HepG2 (cell line): ENCODE measurements around the gene METTL6. TPM values are rescaled to one million over a fixed set of nuclear protein-coding genes. Genes with fewer than 3 reads are reported as not detected.

ENCODE experiments used
- HNF4A ChIP-seq: sonication (generic); formaldehyde crosslinking; IDR thresholded peaks from 2 replicates; pipeline ENCODE4 v1.4.0; 2020; ENCODE audit warnings: missing genetic modification reagents
- PHF5A ChIP-seq: IDR thresholded peaks from one replicate; pipeline ENCODE4 v1.6.1; 2018; ENCODE audit warnings: low read depth, missing genetic modification reagents; ENCODE audit not compliant: unreplicated experiment
- ZFP36L1 ChIP-seq: sonication (generic); formaldehyde crosslinking; IDR thresholded peaks from 2 replicates; pipeline ENCODE4 v1.8.0; 2022; ENCODE audit warnings: mild to moderate bottlenecking, missing genetic modification reagents, moderate library complexity
- ZNF253 ChIP-seq: sonication (generic); formaldehyde crosslinking; IDR thresholded peaks from 2 replicates; pipeline ENCODE4 v1.8.0; 2022; ENCODE audit warnings: mild to moderate bottlenecking, missing genetic modification reagents, borderline replicate concordance
- ZNF343 ChIP-seq: sonication (generic); formaldehyde crosslinking; IDR thresholded peaks from 2 replicates; pipeline ENCODE4 v1.4.0; 2020; ENCODE audit warnings: mild to moderate bottlenecking, missing genetic modification reagents
- ZNF501 ChIP-seq: sonication (generic); formaldehyde crosslinking; IDR thresholded peaks from 2 replicates; pipeline ENCODE4 v1.5.1; 2020; ENCODE audit warnings: mild to moderate bottlenecking, moderate library complexity, missing genetic modification reagents
- ZNF563 ChIP-seq: sonication (generic); formaldehyde crosslinking; IDR thresholded peaks from 2 replicates; pipeline ENCODE4 v1.8.0; 2022; ENCODE audit warnings: mild to moderate bottlenecking, moderate library complexity, missing genetic modification reagents
- polyA plus RNA-seq, 8 experiments: library from polyadenylated mRNA; depleted of rRNA in 3 of 8; stranded (reverse) in 7 of 8; unstranded in 1 of 8; fragments of >200 nt; fragmentation: Illumina TruSeq in 4 of 8; extraction: Trizol in 4 of 8; gene quantifications; 2 replicates each; pipeline versions ENCODE4 v1.2.1 to v1.2.3, GENCODE V29; 2011 to 2016; ENCODE audit warnings: low read depth in 4 of 8, missing spikeins in 1 of 8, mixed read lengths in 1 of 8; ENCODE audit not compliant: insufficient read depth in 1 of 8
- total RNA-seq, 5 experiments: library from RNA; depleted of rRNA; stranded (reverse); fragments of >200 nt; fragmentation: Illumina TruSeq; extraction: Trizol; gene quantifications; 2 replicates each; pipeline ENCODE4 v1.2.3, GENCODE V29; 2016; ENCODE audit warnings: low read depth in 1 of 5
- TF ChIP-seq, protein P1 (sequence below): sonication (generic); formaldehyde crosslinking; IDR thresholded peaks from 2 replicates; pipeline ENCODE4 v1.8.1; 2022; ENCODE audit warnings: low read depth, mild to moderate bottlenecking, missing genetic modification reagents
- TF ChIP-seq, protein P2 (sequence below): sonication (generic); formaldehyde crosslinking; IDR thresholded peaks from 2 replicates; pipeline ENCODE4 v1.4.0; 2020; ENCODE audit warnings: missing genetic modification reagents
- TF ChIP-seq, protein P3 (sequence below): sonication (generic); formaldehyde crosslinking; IDR thresholded peaks from 2 replicates; pipeline ENCODE4 v1.4.0; 2020; ENCODE audit warnings: missing genetic modification reagents
- TF ChIP-seq, protein P4 (sequence below): sonication (generic); formaldehyde crosslinking; IDR thresholded peaks from 2 replicates; pipeline ENCODE4 v1.4.0; 2020; ENCODE audit warnings: missing genetic modification reagents, borderline replicate concordance
- TF ChIP-seq, protein P5 (sequence below): sonication (generic); formaldehyde crosslinking; conservative IDR thresholded peaks from 2 replicates; pipeline ENCODE4 v1.4.0; 2020; ENCODE audit warnings: missing genetic modification reagents

Gene METTL6
- total and polyA plus RNA-seq, 2 of the 13 experiments (the other 11 are each of a cell fraction or from before 2014, with no cell fraction given): 17.2 to 29.4 TPM

DNA sequence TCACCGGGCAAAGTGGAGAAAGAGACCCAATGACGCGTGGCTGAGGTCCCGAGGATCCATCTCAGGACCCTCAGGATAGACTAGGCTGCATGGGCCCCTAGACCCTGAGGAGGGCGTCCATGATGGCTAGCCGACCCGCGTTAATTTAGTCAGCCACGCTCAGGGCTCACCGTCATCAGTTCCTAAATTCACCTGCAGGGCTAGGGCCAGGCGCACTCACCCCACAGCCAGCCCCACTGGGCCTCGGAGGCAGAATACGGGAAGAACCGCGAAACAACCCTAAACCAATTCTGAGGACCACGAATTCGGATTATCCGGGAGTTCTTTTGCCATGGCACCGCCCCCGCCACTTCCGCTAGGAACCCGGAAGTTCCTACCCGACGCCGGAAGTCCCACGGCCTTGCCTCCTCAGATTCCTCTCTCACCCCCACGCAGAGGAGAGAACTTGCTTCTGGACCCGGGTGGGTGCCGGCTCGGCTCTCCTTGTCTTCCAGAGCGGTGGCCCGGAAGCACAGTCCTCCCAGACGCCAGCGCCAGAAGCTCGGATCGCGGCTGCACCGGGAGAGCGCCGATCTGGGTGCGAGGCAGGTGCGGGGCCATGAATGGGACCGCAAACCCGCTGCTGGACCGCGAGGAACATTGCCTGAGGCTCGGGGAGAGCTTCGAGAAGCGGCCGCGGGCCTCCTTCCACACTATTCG, at the start of gene METTL6, which contains the start of gene EAF1 (continued):
- TF ChIP-seq, protein P1, sequence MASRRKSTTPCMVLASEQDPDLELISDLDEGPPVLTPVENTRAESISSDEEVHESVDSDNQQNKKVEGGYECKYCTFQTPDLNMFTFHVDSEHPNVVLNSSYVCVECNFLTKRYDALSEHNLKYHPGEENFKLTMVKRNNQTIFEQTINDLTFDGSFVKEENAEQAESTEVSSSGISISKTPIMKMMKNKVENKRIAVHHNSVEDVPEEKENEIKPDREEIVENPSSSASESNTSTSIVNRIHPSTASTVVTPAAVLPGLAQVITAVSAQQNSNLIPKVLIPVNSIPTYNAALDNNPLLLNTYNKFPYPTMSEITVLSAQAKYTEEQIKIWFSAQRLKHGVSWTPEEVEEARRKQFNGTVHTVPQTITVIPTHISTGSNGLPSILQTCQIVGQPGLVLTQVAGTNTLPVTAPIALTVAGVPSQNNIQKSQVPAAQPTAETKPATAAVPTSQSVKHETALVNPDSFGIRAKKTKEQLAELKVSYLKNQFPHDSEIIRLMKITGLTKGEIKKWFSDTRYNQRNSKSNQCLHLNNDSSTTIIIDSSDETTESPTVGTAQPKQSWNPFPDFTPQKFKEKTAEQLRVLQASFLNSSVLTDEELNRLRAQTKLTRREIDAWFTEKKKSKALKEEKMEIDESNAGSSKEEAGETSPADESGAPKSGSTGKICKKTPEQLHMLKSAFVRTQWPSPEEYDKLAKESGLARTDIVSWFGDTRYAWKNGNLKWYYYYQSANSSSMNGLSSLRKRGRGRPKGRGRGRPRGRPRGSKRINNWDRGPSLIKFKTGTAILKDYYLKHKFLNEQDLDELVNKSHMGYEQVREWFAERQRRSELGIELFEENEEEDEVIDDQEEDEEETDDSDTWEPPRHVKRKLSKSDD (CRISPR knock-in tag): no peak
- TF ChIP-seq ZFP36L1 (CRISPR knock-in tag): no peak
- no peak for TF ChIP-seq ZNF253 (CRISPR knock-in tag)
- no peak for TF ChIP-seq PHF5A (CRISPR knock-in tag)
- TF ChIP-seq, protein P2, sequence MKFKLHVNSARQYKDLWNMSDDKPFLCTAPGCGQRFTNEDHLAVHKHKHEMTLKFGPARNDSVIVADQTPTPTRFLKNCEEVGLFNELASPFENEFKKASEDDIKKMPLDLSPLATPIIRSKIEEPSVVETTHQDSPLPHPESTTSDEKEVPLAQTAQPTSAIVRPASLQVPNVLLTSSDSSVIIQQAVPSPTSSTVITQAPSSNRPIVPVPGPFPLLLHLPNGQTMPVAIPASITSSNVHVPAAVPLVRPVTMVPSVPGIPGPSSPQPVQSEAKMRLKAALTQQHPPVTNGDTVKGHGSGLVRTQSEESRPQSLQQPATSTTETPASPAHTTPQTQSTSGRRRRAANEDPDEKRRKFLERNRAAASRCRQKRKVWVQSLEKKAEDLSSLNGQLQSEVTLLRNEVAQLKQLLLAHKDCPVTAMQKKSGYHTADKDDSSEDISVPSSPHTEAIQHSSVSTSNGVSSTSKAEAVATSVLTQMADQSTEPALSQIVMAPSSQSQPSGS (CRISPR knock-in tag): peak; percentile 46; the same call in 1 of the 2 replicates
- no peak for TF ChIP-seq ZNF563 (CRISPR knock-in tag)
- TF ChIP-seq, protein P3, sequence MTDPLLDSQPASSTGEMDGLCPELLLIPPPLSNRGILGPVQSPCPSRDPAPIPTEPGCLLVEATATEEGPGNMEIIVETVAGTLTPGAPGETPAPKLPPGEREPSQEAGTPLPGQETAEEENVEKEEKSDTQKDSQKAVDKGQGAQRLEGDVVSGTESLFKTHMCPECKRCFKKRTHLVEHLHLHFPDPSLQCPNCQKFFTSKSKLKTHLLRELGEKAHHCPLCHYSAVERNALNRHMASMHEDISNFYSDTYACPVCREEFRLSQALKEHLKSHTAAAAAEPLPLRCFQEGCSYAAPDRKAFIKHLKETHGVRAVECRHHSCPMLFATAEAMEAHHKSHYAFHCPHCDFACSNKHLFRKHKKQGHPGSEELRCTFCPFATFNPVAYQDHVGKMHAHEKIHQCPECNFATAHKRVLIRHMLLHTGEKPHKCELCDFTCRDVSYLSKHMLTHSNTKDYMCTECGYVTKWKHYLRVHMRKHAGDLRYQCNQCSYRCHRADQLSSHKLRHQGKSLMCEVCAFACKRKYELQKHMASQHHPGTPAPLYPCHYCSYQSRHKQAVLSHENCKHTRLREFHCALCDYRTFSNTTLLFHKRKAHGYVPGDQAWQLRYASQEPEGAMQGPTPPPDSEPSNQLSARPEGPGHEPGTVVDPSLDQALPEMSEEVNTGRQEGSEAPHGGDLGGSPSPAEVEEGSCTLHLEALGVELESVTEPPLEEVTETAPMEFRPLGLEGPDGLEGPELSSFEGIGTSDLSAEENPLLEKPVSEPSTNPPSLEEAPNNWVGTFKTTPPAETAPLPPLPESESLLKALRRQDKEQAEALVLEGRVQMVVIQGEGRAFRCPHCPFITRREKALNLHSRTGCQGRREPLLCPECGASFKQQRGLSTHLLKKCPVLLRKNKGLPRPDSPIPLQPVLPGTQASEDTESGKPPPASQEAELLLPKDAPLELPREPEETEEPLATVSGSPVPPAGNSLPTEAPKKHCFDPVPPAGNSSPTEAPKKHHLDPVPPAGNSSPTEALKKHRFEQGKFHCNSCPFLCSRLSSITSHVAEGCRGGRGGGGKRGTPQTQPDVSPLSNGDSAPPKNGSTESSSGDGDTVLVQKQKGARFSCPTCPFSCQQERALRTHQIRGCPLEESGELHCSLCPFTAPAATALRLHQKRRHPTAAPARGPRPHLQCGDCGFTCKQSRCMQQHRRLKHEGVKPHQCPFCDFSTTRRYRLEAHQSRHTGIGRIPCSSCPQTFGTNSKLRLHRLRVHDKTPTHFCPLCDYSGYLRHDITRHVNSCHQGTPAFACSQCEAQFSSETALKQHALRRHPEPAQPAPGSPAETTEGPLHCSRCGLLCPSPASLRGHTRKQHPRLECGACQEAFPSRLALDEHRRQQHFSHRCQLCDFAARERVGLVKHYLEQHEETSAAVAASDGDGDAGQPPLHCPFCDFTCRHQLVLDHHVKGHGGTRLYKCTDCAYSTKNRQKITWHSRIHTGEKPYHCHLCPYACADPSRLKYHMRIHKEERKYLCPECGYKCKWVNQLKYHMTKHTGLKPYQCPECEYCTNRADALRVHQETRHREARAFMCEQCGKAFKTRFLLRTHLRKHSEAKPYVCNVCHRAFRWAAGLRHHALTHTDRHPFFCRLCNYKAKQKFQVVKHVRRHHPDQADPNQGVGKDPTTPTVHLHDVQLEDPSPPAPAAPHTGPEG: no peak
- TF ChIP-seq ZNF501 (CRISPR knock-in tag): peak; percentile 88
- no peak for TF ChIP-seq HNF4A (CRISPR knock-in tag)
- TF ChIP-seq, protein P4, sequence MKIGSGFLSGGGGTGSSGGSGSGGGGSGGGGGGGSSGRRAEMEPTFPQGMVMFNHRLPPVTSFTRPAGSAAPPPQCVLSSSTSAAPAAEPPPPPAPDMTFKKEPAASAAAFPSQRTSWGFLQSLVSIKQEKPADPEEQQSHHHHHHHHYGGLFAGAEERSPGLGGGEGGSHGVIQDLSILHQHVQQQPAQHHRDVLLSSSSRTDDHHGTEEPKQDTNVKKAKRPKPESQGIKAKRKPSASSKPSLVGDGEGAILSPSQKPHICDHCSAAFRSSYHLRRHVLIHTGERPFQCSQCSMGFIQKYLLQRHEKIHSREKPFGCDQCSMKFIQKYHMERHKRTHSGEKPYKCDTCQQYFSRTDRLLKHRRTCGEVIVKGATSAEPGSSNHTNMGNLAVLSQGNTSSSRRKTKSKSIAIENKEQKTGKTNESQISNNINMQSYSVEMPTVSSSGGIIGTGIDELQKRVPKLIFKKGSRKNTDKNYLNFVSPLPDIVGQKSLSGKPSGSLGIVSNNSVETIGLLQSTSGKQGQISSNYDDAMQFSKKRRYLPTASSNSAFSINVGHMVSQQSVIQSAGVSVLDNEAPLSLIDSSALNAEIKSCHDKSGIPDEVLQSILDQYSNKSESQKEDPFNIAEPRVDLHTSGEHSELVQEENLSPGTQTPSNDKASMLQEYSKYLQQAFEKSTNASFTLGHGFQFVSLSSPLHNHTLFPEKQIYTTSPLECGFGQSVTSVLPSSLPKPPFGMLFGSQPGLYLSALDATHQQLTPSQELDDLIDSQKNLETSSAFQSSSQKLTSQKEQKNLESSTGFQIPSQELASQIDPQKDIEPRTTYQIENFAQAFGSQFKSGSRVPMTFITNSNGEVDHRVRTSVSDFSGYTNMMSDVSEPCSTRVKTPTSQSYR (CRISPR knock-in tag): no peak
- TF ChIP-seq, protein P5, sequence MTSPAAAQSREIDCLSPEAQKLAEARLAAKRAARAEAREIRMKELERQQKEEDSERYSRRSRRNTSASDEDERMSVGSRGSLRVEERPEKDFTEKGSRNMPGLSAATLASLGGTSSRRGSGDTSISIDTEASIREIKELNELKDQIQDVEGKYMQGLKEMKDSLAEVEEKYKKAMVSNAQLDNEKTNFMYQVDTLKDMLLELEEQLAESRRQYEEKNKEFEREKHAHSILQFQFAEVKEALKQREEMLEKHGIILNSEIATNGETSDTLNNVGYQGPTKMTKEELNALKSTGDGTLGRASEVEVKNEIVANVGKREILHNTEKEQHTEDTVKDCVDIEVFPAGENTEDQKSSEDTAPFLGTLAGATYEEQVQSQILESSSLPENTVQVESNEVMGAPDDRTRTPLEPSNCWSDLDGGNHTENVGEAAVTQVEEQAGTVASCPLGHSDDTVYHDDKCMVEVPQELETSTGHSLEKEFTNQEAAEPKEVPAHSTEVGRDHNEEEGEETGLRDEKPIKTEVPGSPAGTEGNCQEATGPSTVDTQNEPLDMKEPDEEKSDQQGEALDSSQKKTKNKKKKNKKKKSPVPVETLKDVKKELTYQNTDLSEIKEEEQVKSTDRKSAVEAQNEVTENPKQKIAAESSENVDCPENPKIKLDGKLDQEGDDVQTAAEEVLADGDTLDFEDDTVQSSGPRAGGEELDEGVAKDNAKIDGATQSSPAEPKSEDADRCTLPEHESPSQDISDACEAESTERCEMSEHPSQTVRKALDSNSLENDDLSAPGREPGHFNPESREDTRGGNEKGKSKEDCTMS (CRISPR knock-in tag): no peak
- no peak for TF ChIP-seq ZNF343 (CRISPR knock-in tag)
